ENCODE results near the gene GPR107. TPM values are rescaled to one million over a fixed set of nuclear protein-coding genes. Genes with fewer than 3 reads are reported as not detected.

GPR107 gene
- total RNA-seq, 4 donors from 2014 or later = 18.9 to 27.0 (median 23.2) TPM

DNA sequence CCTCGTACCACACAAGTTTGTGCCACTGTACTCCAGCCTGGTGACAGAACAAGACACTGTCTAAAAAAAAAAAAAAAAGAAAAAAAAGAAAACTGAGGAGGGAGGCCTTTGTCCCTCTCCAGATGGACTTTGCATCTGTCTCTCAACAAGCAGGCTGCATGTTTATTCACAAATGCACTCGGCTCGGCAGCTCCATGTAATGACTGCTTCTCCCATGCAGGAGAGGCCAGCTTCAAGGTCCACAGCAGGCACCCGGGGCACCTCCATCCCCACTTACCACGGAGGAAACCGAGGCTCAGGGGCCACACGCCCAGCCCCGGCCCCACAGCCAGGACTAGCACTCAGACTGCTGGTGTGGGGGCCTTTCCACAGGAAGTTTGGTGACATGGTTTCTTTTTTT, 105.4 kb downstream of the GPR107 start:
- H3K27ac ChIP-seq = no peak overlapping the region
- no peaks in the 10 kb centered on the region for H3K4me1 ChIP-seq
- no peak overlapping the region for H3K4me3 ChIP-seq
- no peaks in the 10 kb centered on the region for H3K36me3 ChIP-seq
- H3K9me3 ChIP-seq = no peaks in the 10 kb centered on the region
- no peaks in the 10 kb centered on the region for H3K27me3 ChIP-seq
- no peak for TF ChIP-seq CTCF (IDR thresholded peaks at IDR 0.05)
- no peak for TF ChIP-seq POLR2A (IDR thresholded peaks at IDR 0.05)
- DNase-seq = no peak
- intact Hi-C loops (cut with DNase I) = no loop called here
- WGBS, 2 donors = 68 to 69% methylated on average over 7 to 8 of the region's 8 CpGs

GRCh38 chr9:130159915-130160670, 106.4 kb downstream of the GPR107 start:
- no peak for TF ChIP-seq POLR2A (IDR thresholded peaks at IDR 0.05)
- no peak for TF ChIP-seq CTCF (IDR thresholded peaks at IDR 0.05)
- Histone ChIP-seq H3K4me3 (no peak overlapping the region), H3K4me1 (no peaks in the 10 kb centered on the region), H3K27ac (no peak overlapping the region), H3K36me3 (no peaks in the 10 kb centered on the region), H3K27me3 (no peaks in the 10 kb centered on the region), H3K9me3 (no peaks in the 10 kb centered on the region)
- no peak for DNase-seq
- intact Hi-C loops (cut with DNase I) = no loop called here
- 48 to 75% methylated on average over 2 to 6 of the region's 10 CpGs for WGBS, 2 donors

GRCh38 chr9:130160862-130161470, 107.3 kb downstream of the GPR107 start:
- Histone ChIP-seq H3K4me3 (no peak overlapping the region), H3K27ac (no peak overlapping the region), H3K9me3 (no peaks in the 10 kb centered on the region), H3K4me1 (no peaks in the 10 kb centered on the region), H3K36me3 (no peaks in the 10 kb centered on the region), H3K27me3 (no peaks in the 10 kb centered on the region)
- 95 to 100% methylated on average over 2 to 3 of the region's 3 CpGs for WGBS, 2 donors
- intact Hi-C loops (cut with DNase I) = no loop called here
- TF ChIP-seq CTCF (IDR thresholded peaks at IDR 0.05) (no peak), POLR2A (IDR thresholded peaks at IDR 0.05) (no peak)
- no peak for DNase-seq

- Histone ChIP-seq H3K4me3 (no peak overlapping the region), H3K36me3 (no peaks in the 10 kb centered on the region), H3K27me3 (no peaks in the 10 kb centered on the region), H3K4me1 (peaks cover 0 to 2% (median 0%) of the 10 kb centered on the region in 3 donors), H3K9me3 (no peaks in the 10 kb centered on the region), H3K27ac (no peak overlapping the region)
- TF ChIP-seq CTCF (IDR thresholded peaks at IDR 0.05) = no peak
- no peak for TF ChIP-seq POLR2A (IDR thresholded peaks at IDR 0.05)
- 92 to 100% methylated on average over 1 of the region's 1 CpG for WGBS, 2 donors
- intact Hi-C loops (cut with DNase I) = no loop called here
- DNase-seq = no peak
Observed at GRCh38 chr9:130165579-130165978, 111.9 kb downstream of the GPR107 start.

DNA sequence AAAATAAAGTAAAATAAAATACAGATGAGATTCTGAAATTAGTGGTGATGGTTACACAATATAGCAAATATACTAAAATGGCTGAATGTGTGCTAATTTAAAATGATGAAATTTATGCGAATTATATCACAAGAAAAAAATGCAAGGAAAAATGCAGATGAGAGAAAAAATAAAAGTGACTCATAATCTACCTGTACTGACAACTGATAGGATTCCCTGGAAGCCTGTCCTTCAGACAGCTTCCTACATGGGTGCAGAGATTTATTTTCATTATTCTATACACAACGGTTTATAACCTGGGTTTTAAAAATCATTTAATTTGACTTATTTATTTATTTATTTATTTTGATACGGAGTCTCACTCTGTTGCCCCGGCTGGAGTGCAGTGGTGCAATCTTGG, 112.7 kb downstream of the GPR107 start:
- no peak for TF ChIP-seq CTCF (IDR thresholded peaks at IDR 0.05)
- no peak for TF ChIP-seq POLR2A (IDR thresholded peaks at IDR 0.05)
- Histone ChIP-seq H3K27me3 (no peaks in the 10 kb centered on the region), H3K36me3 (no peaks in the 10 kb centered on the region), H3K4me1 (peaks cover 0 to 8% (median under 1%) of the 10 kb centered on the region in 3 donors), H3K9me3 (no peaks in the 10 kb centered on the region), H3K27ac (no peak overlapping the region), H3K4me3 (no peak overlapping the region)
- DNase-seq = no peak
- intact Hi-C loops (cut with DNase I) = no loop called here
- 56 to 77% methylated on average over 4 of the region's 4 CpGs for WGBS, 2 donors

All from esophagus squamous epithelium (tissue), 5 donors.